DND-41 (cell line): ENCODE results near the gene ZNF277.

Experiments
- EZH2 ChIP-seq: IDR thresholded peaks from 3 replicates; pipeline ENCODE4 v1.6.1; 2012; ENCODE audit warnings: borderline replicate concordance, low read depth, mild to moderate bottlenecking, moderate library complexity, low read length, inconsistent platforms; ENCODE audit not compliant: severe bottlenecking
- TF ChIP-seq, protein P1 (sequence below): IDR thresholded peaks from 2 replicates; pipeline ENCODE4 v1.5.1; 2012; ENCODE audit warnings: borderline replicate concordance, low read length, moderate library complexity, mild to moderate bottlenecking; ENCODE audit not compliant: poor library complexity, severe bottlenecking; ENCODE audit errors: extremely low read depth

DNA sequence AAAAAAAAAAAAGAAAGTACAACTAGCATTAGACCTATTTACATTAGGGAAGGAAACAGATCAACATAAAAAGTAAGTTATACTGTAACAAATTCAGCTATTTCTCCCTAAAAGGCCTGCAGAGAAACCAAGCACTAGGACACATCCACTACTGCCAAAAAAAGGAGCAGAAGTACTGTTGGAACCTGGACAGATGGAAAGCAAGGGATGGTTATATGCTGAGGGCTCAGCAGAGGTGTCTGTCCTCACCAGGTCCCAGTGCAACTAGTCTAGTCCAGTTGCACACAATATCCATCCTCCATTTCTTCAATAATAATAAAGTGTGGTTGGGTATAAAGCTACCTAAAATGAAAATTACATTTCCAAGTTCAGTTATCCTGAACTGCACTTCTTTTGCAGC, 140.6 kb downstream of the ZNF277 start:
- TF ChIP-seq, protein P1, sequence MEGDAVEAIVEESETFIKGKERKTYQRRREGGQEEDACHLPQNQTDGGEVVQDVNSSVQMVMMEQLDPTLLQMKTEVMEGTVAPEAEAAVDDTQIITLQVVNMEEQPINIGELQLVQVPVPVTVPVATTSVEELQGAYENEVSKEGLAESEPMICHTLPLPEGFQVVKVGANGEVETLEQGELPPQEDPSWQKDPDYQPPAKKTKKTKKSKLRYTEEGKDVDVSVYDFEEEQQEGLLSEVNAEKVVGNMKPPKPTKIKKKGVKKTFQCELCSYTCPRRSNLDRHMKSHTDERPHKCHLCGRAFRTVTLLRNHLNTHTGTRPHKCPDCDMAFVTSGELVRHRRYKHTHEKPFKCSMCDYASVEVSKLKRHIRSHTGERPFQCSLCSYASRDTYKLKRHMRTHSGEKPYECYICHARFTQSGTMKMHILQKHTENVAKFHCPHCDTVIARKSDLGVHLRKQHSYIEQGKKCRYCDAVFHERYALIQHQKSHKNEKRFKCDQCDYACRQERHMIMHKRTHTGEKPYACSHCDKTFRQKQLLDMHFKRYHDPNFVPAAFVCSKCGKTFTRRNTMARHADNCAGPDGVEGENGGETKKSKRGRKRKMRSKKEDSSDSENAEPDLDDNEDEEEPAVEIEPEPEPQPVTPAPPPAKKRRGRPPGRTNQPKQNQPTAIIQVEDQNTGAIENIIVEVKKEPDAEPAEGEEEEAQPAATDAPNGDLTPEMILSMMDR, result no peak
- TF ChIP-seq EZH2, result no peak
